Keratinocyte (primary cell): Measurements from ENCODE around the gene ALDH3B2.

Experiments used
- EZH2 ChIP-seq: IDR thresholded peaks from one replicate; pipeline ENCODE4 v1.6.1; 2012; ENCODE audit warnings: inconsistent platforms, mild to moderate bottlenecking, low read length, moderate library complexity
- TF ChIP-seq, protein P1 (sequence below), 3 experiments: IDR thresholded peaks in 1 of 3; conservative IDR thresholded peaks in 1 of 3; optimal IDR thresholded peaks in 1 of 3; 2 replicates in 2 of 3; 3 replicates in 1 of 3; pipeline versions ENCODE3 to v1.5.1; 2011; ENCODE audit warnings: low read length in 3 of 3, mild to moderate bottlenecking in 3 of 3, moderate library complexity in 2 of 3, control low read depth in 1 of 3, inconsistent platforms in 1 of 3; ENCODE audit not compliant: insufficient read depth in 2 of 3; ENCODE audit errors: extremely low read depth in 1 of 3

DNA sequence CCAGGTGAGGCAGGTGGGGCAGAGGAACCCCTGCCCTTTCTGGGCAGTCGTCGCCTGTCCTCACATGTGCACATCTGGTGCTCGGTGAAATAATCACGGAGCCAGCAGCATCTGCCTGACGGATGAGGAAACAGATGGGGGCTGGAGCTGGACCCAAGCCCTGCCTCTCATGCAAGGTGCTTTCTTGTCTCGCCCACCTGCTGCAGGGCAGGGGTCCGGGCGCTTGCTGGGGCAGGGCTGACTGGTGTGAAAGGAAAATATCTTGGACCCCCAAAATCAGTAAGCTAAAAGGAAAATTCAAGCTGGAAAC, 3.3 kb downstream of the ALDH3B2 start:
- TF ChIP-seq, protein P1, sequence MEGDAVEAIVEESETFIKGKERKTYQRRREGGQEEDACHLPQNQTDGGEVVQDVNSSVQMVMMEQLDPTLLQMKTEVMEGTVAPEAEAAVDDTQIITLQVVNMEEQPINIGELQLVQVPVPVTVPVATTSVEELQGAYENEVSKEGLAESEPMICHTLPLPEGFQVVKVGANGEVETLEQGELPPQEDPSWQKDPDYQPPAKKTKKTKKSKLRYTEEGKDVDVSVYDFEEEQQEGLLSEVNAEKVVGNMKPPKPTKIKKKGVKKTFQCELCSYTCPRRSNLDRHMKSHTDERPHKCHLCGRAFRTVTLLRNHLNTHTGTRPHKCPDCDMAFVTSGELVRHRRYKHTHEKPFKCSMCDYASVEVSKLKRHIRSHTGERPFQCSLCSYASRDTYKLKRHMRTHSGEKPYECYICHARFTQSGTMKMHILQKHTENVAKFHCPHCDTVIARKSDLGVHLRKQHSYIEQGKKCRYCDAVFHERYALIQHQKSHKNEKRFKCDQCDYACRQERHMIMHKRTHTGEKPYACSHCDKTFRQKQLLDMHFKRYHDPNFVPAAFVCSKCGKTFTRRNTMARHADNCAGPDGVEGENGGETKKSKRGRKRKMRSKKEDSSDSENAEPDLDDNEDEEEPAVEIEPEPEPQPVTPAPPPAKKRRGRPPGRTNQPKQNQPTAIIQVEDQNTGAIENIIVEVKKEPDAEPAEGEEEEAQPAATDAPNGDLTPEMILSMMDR (optimal IDR thresholded peaks at IDR 0.05 in 1 of 3, IDR thresholded peaks at IDR 0.05 in 1 of 3, conservative IDR thresholded peaks at IDR 0.05 in 1 of 3; ENCODE audit: extremely low read depth in 1 of 3, insufficient read depth in 2 of 3, low read length in 3 of 3) = no peak
- TF ChIP-seq EZH2 = no peak
